IMR-90 (cell line): ENCODE measurements around the gene LGALSL. TPM values are rescaled to one million over a fixed set of nuclear protein-coding genes. Genes with fewer than 3 reads are reported as not detected.

Experiments used
- ATAC-seq: fragments of 200-7000 bp; cut with Tn5 transposase; 2 replicates; pipeline ENCODE4 v1.9.1; 2020; ENCODE audit warnings: low read depth, mild to moderate bottlenecking, moderate library complexity
- BruUV-seq: library from RNA; stranded (reverse); fragments of 400-500 nt; replicated peaks from 2 replicates; lab custom pipeline; 2021; lab: Mats Ljungman, UMichigan
- CTCF ChIA-PET: fragments of 300-600 bp; formaldehyde crosslinking; extraction: SDS; loops from one replicate; lab custom pipeline; 2021; ENCODE audit warnings: antibody characterized with exemption; lab: Yijun Ruan, JAX
- POLR2A ChIA-PET: fragments of 300-600 bp; sonication (Branson Sonifier 250); formaldehyde crosslinking; loops from one replicate; lab custom pipeline; 2022; ENCODE audit warnings: antibody characterized with exemption; ENCODE audit not compliant: unreplicated experiment; lab: Charles Lee
- DNase-seq: peaks from one replicate; pipeline ENCODE4 v3.0.0; 2013
- H2AFZ ChIP-seq: replicated peaks from 2 replicates; pipeline ENCODE3; 2013; ENCODE audit warnings: low read length, mild to moderate bottlenecking; ENCODE audit not compliant: poor library complexity
- H2AK5ac ChIP-seq: 2 replicates; pipeline ENCODE4 v1.6.1; 2013; ENCODE audit warnings: low read depth, low read length, inconsistent platforms
- H2AK9ac ChIP-seq: replicated peaks from 2 replicates; pipeline ENCODE3; 2013; ENCODE audit warnings: mild to moderate bottlenecking, low read depth, low read length, moderate library complexity; ENCODE audit not compliant: poor library complexity
- H2BK120ac ChIP-seq: 2 replicates; pipeline ENCODE4 v1.6.1; 2013; ENCODE audit warnings: low read depth, low read length, inconsistent platforms
- H2BK15ac ChIP-seq: 3 replicates; pipeline ENCODE4 v1.6.1; 2013; ENCODE audit warnings: low read depth, low read length, inconsistent platforms
- H2BK20ac ChIP-seq: 2 replicates; pipeline ENCODE4 v1.6.1; 2013; ENCODE audit warnings: low read depth, mild to moderate bottlenecking, inconsistent platforms, low read length, moderate library complexity
- H2BK5ac ChIP-seq: 2 replicates; pipeline ENCODE4 v1.6.1; 2013; ENCODE audit warnings: mild to moderate bottlenecking, low read depth, low read length, inconsistent platforms; ENCODE audit not compliant: poor library complexity, severe bottlenecking
- H3K14ac ChIP-seq: replicated peaks from 2 replicates; pipeline ENCODE4 v1.6.1; 2013; ENCODE audit warnings: low read depth, low read length, inconsistent platforms
- H3K18ac ChIP-seq: 2 replicates; pipeline ENCODE4 v1.6.1; 2013; ENCODE audit warnings: low read depth, low read length, control low read depth
- H3K23ac ChIP-seq: 2 replicates; pipeline ENCODE4 v1.6.1; 2013; ENCODE audit warnings: low read depth, low read length, inconsistent platforms
- H3K27ac ChIP-seq: 2 replicates; pipeline ENCODE4 v1.5.1; 2013; ENCODE audit warnings: mild to moderate bottlenecking, control low read depth, low read length; ENCODE audit not compliant: insufficient read depth
- H3K27me3 ChIP-seq: 2 replicates; pipeline ENCODE4 v1.6.1; 2013; ENCODE audit warnings: low read length; ENCODE audit not compliant: control insufficient read depth, insufficient read depth
- H3K36me3 ChIP-seq: 2 replicates; pipeline ENCODE4 v1.6.1; 2013; ENCODE audit warnings: low read length, mixed read lengths; ENCODE audit not compliant: control insufficient read depth, insufficient read depth
- H3K4ac ChIP-seq: 2 replicates; pipeline ENCODE4 v1.6.1; 2013; ENCODE audit warnings: low read depth, low read length, inconsistent platforms
- H3K4me1 ChIP-seq: 2 replicates; pipeline ENCODE4 v1.6.1; 2013; ENCODE audit warnings: low read length, mixed read lengths; ENCODE audit not compliant: control insufficient read depth, insufficient read depth
- H3K4me2 ChIP-seq: 2 replicates; pipeline ENCODE4 v1.6.1; 2013; ENCODE audit warnings: low read depth, mild to moderate bottlenecking, control low read depth, low read length, moderate library complexity
- H3K4me3 ChIP-seq: 2 replicates; pipeline ENCODE4 v1.5.1; 2013; ENCODE audit warnings: low read depth, mild to moderate bottlenecking, control low read depth, low read length, moderate library complexity; ENCODE audit not compliant: insufficient read depth
- H3K56ac ChIP-seq: 2 replicates; pipeline ENCODE4 v1.6.1; 2013; ENCODE audit warnings: low read length, inconsistent platforms; ENCODE audit not compliant: insufficient read depth; ENCODE audit errors: extremely low read depth
- H3K79me1 ChIP-seq, 2 experiments: 2 replicates each; pipeline ENCODE4 v1.6.1; 2013; ENCODE audit warnings: low read length in 2 of 2, inconsistent platforms in 1 of 2, low read depth in 1 of 2
- H3K9ac ChIP-seq: 2 replicates; pipeline ENCODE4 v1.6.1; 2013; ENCODE audit warnings: low read depth, low read length, control low read depth
- H3K9me1 ChIP-seq: 2 replicates; pipeline ENCODE4 v1.6.1; 2013; ENCODE audit warnings: low read length, inconsistent platforms; ENCODE audit not compliant: insufficient read depth
- H3K9me3 ChIP-seq: 2 replicates; pipeline ENCODE4 v1.6.1; 2013; ENCODE audit warnings: low read length; ENCODE audit not compliant: control insufficient read depth, insufficient read depth
- H4K20me1 ChIP-seq: 2 replicates; pipeline ENCODE4 v1.6.1; 2013; ENCODE audit warnings: low read length, inconsistent platforms; ENCODE audit not compliant: insufficient read depth
- H4K5ac ChIP-seq: 2 replicates; pipeline ENCODE4 v1.6.1; 2013; ENCODE audit warnings: mild to moderate bottlenecking, low read depth, low read length, control low read depth
- H4K8ac ChIP-seq, 2 experiments: 2 replicates each; pipeline ENCODE4 v1.6.1; 2013; ENCODE audit warnings: low read depth in 2 of 2, low read length in 2 of 2, control low read depth in 1 of 2, inconsistent platforms in 1 of 2
- H4K91ac ChIP-seq: 2 replicates; pipeline ENCODE4 v1.6.1; 2013; ENCODE audit warnings: low read depth, low read length, inconsistent platforms; ENCODE audit not compliant: insufficient read depth
- CEBPB ChIP-seq: IDR thresholded peaks from 2 replicates; pipeline ENCODE4 v1.6.1; 2012; ENCODE audit warnings: low read depth, low read length, improper control_type of control experiment
- CHD1 ChIP-seq: IDR thresholded peaks from 2 replicates; pipeline ENCODE4 v1.6.1; 2012; ENCODE audit warnings: low read depth, low read length, improper control_type of control experiment
- MAFK ChIP-seq: IDR thresholded peaks from 2 replicates; pipeline ENCODE4 v1.6.1; 2012; ENCODE audit warnings: low read depth, low read length, improper control_type of control experiment
- MAZ ChIP-seq: IDR thresholded peaks from 2 replicates; pipeline ENCODE4 v1.6.1; 2012; ENCODE audit warnings: low read depth, mild to moderate bottlenecking, low read length, improper control_type of control experiment, moderate library complexity, borderline replicate concordance
- RCOR1 ChIP-seq: IDR thresholded peaks from 2 replicates; pipeline ENCODE4 v1.6.1; 2012; ENCODE audit warnings: mild to moderate bottlenecking, low read length, improper control_type of control experiment; ENCODE audit not compliant: insufficient replicate concordance
- SMC3 ChIP-seq: fragments of 150-350 bp; IDR thresholded peaks from 2 replicates; pipeline ENCODE4 v1.6.1; 2016; ENCODE audit warnings: low read depth, mild to moderate bottlenecking, antibody characterized with exemption, low read length, moderate library complexity
- WGBS, 2 experiments: methylation state at CpG; one replicate each; pipeline versions ENCODE4 v1.1.5 to v1.1.7; 2013; ENCODE audit warnings: missing lambda C conversion rate in 2 of 2; ENCODE audit not compliant: insufficient read length in 1 of 2; ENCODE audit errors: extremely low coverage in 2 of 2; 5-methylcytosine and 5-hydroxymethylcytosine counted together
- dilution Hi-C: fragments of 300-500 bp; cut with HindIII; formaldehyde crosslinking; loops from one replicate; pipeline ENCODE4 v1.14.3; 2018; ENCODE audit warnings: low sequenced_read_pairs; ENCODE audit not compliant: unreplicated experiment
- in situ Hi-C: fragments of 300-500 bp; cut with MboI; formaldehyde crosslinking; loops from 3 replicates; pipeline ENCODE4 v1.14.3; 2019; ENCODE audit warnings: low sequenced_read_pairs, inconsistent platforms, mixed read lengths
- intact Hi-C: fragments of 100-400 bp; cut with micrococcal nuclease; formaldehyde crosslinking; loops from 2 replicates; pipeline ENCODE4 v1.10.0; 2022
- polyA plus RNA-seq, 3 experiments: library from polyadenylated mRNA; depleted of rRNA; stranded (reverse); fragments of >200 nt; gene quantifications; 2 replicates each; pipeline ENCODE4 v1.2.3, GENCODE V29; 2012; ENCODE audit warnings: low replicate concordance in 1 of 3
- total RNA-seq: library from RNA; depleted of rRNA; stranded (reverse); fragments of >200 nt; gene quantifications from 2 replicates; pipeline ENCODE4 v1.2.3, GENCODE V29; 2012
- TF ChIP-seq, protein P1 (sequence below): conservative IDR thresholded peaks from 2 replicates; pipeline ENCODE4 v1.5.1; 2012; ENCODE audit warnings: mild to moderate bottlenecking, low read depth, low read length, improper control_type of control experiment

LGALSL gene
- total and polyA plus RNA-seq, 2 of the 4 experiments (the other 2 are of a cell fraction), result 0.86 to 2.9 TPM

- H4K20me1 ChIP-seq, result no peaks in the 10 kb centered on the region
- no peak overlapping the region for H3K4ac ChIP-seq
- H2BK5ac ChIP-seq, result no peak overlapping the region
- H2AFZ ChIP-seq, result no peak overlapping the region
- CTCF ChIA-PET, result no interaction called here
- no peak overlapping the region for H2AK9ac ChIP-seq
- POLR2A ChIA-PET, result no interaction called here
- no peak for DNase-seq
- no CpG with 5 or more reads among the region's 1 CpG for WGBS, 2 experiments
- H3K79me1 ChIP-seq, result no peaks in the 10 kb centered on the region
- H4K91ac ChIP-seq, result no peak overlapping the region
- no peak overlapping the region for H3K23ac ChIP-seq
- no peak overlapping the region for H3K56ac ChIP-seq
- no peak overlapping the region for H2BK120ac ChIP-seq
- in situ Hi-C loops (no loop called here), dilution Hi-C loops (no loop called here), intact Hi-C loops (no loop called here)
- no peak overlapping the region for H2BK15ac ChIP-seq
- H4K8ac ChIP-seq, result no peak overlapping the region
- no peak for TF ChIP-seq MAZ
- TF ChIP-seq SMC3, result no peak
- no peak for TF ChIP-seq RCOR1
- no peak for TF ChIP-seq CEBPB
- TF ChIP-seq, protein P1, sequence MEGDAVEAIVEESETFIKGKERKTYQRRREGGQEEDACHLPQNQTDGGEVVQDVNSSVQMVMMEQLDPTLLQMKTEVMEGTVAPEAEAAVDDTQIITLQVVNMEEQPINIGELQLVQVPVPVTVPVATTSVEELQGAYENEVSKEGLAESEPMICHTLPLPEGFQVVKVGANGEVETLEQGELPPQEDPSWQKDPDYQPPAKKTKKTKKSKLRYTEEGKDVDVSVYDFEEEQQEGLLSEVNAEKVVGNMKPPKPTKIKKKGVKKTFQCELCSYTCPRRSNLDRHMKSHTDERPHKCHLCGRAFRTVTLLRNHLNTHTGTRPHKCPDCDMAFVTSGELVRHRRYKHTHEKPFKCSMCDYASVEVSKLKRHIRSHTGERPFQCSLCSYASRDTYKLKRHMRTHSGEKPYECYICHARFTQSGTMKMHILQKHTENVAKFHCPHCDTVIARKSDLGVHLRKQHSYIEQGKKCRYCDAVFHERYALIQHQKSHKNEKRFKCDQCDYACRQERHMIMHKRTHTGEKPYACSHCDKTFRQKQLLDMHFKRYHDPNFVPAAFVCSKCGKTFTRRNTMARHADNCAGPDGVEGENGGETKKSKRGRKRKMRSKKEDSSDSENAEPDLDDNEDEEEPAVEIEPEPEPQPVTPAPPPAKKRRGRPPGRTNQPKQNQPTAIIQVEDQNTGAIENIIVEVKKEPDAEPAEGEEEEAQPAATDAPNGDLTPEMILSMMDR, result no peak
- no peak for TF ChIP-seq CHD1
- TF ChIP-seq MAFK, result no peak
- H3K4me1 ChIP-seq, result no peaks in the 10 kb centered on the region
- H3K27me3 ChIP-seq, result peaks cover 53% of the 10 kb centered on the region
- no TSS peak for BruUV-seq
- no peaks in the 10 kb centered on the region for H3K9me1 ChIP-seq
- no peak overlapping the region for H4K5ac ChIP-seq
- no peak overlapping the region for H3K18ac ChIP-seq
- no peak overlapping the region for H3K27ac ChIP-seq
- H2AK5ac ChIP-seq, result no peak overlapping the region
- no peaks in the 10 kb centered on the region for H3K9me3 ChIP-seq
- no peak overlapping the region for H3K4me2 ChIP-seq
- no peak overlapping the region for H3K14ac ChIP-seq
- no peak overlapping the region for H3K9ac ChIP-seq
- H3K4me3 ChIP-seq, result no peak overlapping the region
- ATAC-seq, result no peak
- no peak overlapping the region for H2BK20ac ChIP-seq
- H3K36me3 ChIP-seq, result no peaks in the 10 kb centered on the region
These were observed 15.3 kb downstream of the LGALSL start for GRCh38 chr2:64469261-64469660.
